Measurements from ENCODE around the gene DYNC1LI2.

DNA sequence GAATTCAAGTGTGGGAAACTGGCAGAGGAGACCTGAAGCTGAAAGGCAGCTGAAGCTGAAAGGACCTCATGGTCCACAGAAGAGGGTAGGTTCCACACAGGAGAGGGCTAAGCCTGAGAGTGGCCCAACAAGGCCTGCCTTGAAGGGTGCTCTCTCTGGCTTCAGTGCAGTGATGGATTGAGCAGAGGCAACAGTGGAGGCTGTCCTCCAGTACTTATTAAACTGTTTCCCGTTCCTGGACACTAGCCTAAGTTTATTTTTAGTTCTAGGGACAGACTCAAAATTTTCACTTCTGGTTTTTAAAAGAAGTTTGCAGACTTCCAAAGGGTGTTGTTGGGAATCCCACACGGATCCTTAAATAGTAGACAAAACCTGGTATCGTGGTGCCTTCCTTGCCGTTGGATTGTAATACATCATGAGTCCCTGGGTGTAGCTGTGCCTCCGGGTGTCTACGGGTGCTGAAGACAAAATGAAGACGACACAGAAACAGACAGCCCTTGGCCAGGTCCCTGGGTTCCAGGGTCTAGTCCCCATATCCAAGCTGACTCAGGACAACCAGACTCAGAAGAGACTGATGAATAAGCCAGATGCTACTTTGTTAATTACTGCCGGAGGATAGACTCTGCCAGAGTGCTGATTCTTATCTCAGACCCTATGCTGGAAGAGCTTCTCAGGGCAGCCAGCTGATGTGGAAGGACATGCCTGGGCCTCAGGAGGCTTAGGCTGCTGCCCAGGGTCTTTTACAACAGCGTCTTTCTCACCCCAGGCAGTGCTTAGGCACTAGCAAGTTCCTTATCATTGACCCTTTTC, 47.8 kb downstream of the DYNC1LI2 start:
- TF ChIP-seq, protein P1, sequence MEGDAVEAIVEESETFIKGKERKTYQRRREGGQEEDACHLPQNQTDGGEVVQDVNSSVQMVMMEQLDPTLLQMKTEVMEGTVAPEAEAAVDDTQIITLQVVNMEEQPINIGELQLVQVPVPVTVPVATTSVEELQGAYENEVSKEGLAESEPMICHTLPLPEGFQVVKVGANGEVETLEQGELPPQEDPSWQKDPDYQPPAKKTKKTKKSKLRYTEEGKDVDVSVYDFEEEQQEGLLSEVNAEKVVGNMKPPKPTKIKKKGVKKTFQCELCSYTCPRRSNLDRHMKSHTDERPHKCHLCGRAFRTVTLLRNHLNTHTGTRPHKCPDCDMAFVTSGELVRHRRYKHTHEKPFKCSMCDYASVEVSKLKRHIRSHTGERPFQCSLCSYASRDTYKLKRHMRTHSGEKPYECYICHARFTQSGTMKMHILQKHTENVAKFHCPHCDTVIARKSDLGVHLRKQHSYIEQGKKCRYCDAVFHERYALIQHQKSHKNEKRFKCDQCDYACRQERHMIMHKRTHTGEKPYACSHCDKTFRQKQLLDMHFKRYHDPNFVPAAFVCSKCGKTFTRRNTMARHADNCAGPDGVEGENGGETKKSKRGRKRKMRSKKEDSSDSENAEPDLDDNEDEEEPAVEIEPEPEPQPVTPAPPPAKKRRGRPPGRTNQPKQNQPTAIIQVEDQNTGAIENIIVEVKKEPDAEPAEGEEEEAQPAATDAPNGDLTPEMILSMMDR (IDR thresholded peaks at IDR 0.05; ENCODE audit: low read length): no peak
- no peak for TF ChIP-seq EZH2phosphoT487 (IDR thresholded peaks at IDR 0.05; ENCODE audit: low read length)
- no peak for TF ChIP-seq EZH2 (optimal IDR thresholded peaks at IDR 0.05; ENCODE audit: low read depth, low read length)

All from MM.1S (cell line).